Stomach (tissue), 9 donors: ENCODE data around the gene KRT7. TPM values are rescaled to one million over a fixed set of nuclear protein-coding genes. Genes with fewer than 3 reads are reported as not detected.

Experiments used
- DNase-seq, 2 donors: peaks; one replicate each; pipeline versions ENCODE4 v3.0.0 to v3.0.0-alpha.2; 2013 to 2019
- H3K27ac ChIP-seq, 5 donors: fragments of 200-600 bp in 4 of 5; sonication (generic) in 4 of 5; one replicate each; pipeline ENCODE4 v1.5.1; 2013 to 2019; ENCODE audit warnings: mild to moderate bottlenecking in 1 of 5, moderate library complexity in 1 of 5
- H3K27me3 ChIP-seq, 3 donors: fragments of 200-600 bp; sonication (generic); one replicate each; pipeline ENCODE4 v1.5.1; 2017 to 2019; ENCODE audit warnings: mixed run types in 1 of 3
- H3K36me3 ChIP-seq, 4 donors: fragments of 200-600 bp; sonication (generic); 1 replicate in 3 of 4; 2 replicates in 1 of 4; pipeline ENCODE4 v1.5.1; 2016 to 2019
- H3K4me1 ChIP-seq, 4 donors: fragments of 200-600 bp; sonication (generic); one replicate each; pipeline ENCODE4 v1.5.1; 2016 to 2019
- H3K4me3 ChIP-seq, 4 donors: fragments of 200-600 bp; sonication (generic) in 3 of 4; one replicate each; pipeline ENCODE4 v1.5.1; 2016 to 2019; ENCODE audit warnings: mild to moderate bottlenecking in 1 of 4
- H3K9me3 ChIP-seq, 4 donors: fragments of 200-600 bp; sonication (generic); one replicate each; pipeline ENCODE4 v1.5.1; 2016 to 2019
- EP300 ChIP-seq: sonication (generic); formaldehyde crosslinking; IDR thresholded peaks from one replicate; pipeline ENCODE4 v1.6.1; 2017; ENCODE audit warnings: antibody characterized with exemption
- POLR2A ChIP-seq, 4 donors: fragments of 450-650 bp; IDR thresholded peaks; one replicate each; pipeline ENCODE4 v1.6.1; 2016; ENCODE audit warnings: antibody characterized with exemption in 4 of 4, control low read depth in 2 of 4, mild to moderate bottlenecking in 1 of 4, moderate library complexity in 1 of 4
- POLR2AphosphoS5 ChIP-seq, 3 donors: sonication (generic); formaldehyde crosslinking; IDR thresholded peaks; one replicate each; pipeline ENCODE4 v1.6.1; 2016; ENCODE audit warnings: antibody characterized with exemption in 3 of 3
- WGBS, 5 donors: extraction: QIAGEN DNeasy Blood & Tissue Kit in 3 of 5; methylation state at CpG; one replicate each; pipeline versions ENCODE4 v1.1.5 to v1.1.7; 2013 to 2018; 5-methylcytosine and 5-hydroxymethylcytosine counted together
- intact Hi-C: fragments of 100-400 bp; cut with DNase I; formaldehyde crosslinking; loops from one replicate; pipeline ENCODE4 v1.15.1; 2023; ENCODE audit warnings: low total_unique reads
- polyA plus RNA-seq, 3 donors: library from polyadenylated mRNA; stranded (reverse); fragments of 200-250 nt; gene quantifications; one replicate each; pipeline ENCODE4 v1.2.3, GENCODE V29; 2013
- total RNA-seq, 5 donors: library from RNA; depleted of rRNA; stranded (reverse); fragments of >200 nt; gene quantifications; one replicate each; pipeline versions ENCODE4 v1.1.0 to v1.2.3, GENCODE V29; 2014 to 2016
- TF ChIP-seq, protein P1 (sequence below), 7 experiments: fragments of 450-650 bp in 4 of 7; fragments of 200-600 bp in 3 of 7; sonication (generic) in 3 of 7; IDR thresholded peaks; one replicate each; pipeline ENCODE4 v1.5.1; 2016 to 2019; ENCODE audit warnings: antibody characterized with exemption in 7 of 7, control low read depth in 2 of 7, mild to moderate bottlenecking in 1 of 7
- donor health status: healthy with polysubstance abuse.
- donor health status: Bipolar disorder and iron deficiency.
- donor health status: healthy.

The KRT7 gene
- total and polyA plus RNA-seq, 8 donors, result 6.4 to 214 (median 117) TPM; not detected in 2

DNA sequence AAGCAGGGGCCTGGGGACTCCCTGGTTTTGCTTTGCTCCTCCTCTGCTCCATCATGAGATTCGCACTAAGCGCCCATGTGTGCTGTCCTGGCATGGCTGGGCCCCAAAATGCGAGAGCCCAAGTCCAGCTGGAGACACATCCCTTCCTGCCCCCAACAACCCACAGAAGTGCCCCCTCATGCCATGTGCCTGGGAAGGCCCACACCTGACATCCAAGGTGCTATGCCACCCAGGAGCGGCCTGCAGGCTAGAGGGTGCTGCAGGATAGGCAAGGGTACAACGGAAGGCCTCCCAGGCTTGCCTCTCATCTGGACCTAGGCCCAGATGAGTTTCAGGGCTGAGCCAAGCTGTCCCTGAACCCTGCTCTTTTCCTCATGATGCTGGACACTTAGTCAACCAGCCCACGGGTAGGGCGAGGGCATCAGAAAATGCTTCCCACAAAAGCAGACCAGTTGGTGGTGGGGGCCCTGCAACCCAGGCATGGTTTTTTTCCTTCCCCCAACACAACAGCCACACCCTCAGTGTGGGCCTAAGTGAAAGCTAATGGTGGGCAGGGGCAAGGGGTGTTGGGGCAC is 28.0 kb upstream of the KRT7 start:
- Histone ChIP-seq H3K36me3 (no peaks in the 10 kb centered on the region), H3K4me1 (peaks cover 10 to 29% (median 13%) of the 10 kb centered on the region in 4 donors), H3K27me3 (peaks cover 0 to 20% (median 0%) of the 10 kb centered on the region in 3 donors), H3K27ac (no peak overlapping the region), H3K4me3 (no peak overlapping the region), H3K9me3 (no peaks in the 10 kb centered on the region)
- WGBS, 5 donors, result 83 to 91% (median 85%) methylated on average over 6 to 7 of the region's 7 CpGs
- intact Hi-C loops, result no loop called here
- no peak for DNase-seq
- TF ChIP-seq POLR2A (IDR thresholded peaks at IDR 0.05) (no peak), POLR2AphosphoS5 (IDR thresholded peaks at IDR 0.05) (no peak)
- TF ChIP-seq, protein P1, sequence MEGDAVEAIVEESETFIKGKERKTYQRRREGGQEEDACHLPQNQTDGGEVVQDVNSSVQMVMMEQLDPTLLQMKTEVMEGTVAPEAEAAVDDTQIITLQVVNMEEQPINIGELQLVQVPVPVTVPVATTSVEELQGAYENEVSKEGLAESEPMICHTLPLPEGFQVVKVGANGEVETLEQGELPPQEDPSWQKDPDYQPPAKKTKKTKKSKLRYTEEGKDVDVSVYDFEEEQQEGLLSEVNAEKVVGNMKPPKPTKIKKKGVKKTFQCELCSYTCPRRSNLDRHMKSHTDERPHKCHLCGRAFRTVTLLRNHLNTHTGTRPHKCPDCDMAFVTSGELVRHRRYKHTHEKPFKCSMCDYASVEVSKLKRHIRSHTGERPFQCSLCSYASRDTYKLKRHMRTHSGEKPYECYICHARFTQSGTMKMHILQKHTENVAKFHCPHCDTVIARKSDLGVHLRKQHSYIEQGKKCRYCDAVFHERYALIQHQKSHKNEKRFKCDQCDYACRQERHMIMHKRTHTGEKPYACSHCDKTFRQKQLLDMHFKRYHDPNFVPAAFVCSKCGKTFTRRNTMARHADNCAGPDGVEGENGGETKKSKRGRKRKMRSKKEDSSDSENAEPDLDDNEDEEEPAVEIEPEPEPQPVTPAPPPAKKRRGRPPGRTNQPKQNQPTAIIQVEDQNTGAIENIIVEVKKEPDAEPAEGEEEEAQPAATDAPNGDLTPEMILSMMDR (IDR thresholded peaks at IDR 0.05), result no peak

DNA sequence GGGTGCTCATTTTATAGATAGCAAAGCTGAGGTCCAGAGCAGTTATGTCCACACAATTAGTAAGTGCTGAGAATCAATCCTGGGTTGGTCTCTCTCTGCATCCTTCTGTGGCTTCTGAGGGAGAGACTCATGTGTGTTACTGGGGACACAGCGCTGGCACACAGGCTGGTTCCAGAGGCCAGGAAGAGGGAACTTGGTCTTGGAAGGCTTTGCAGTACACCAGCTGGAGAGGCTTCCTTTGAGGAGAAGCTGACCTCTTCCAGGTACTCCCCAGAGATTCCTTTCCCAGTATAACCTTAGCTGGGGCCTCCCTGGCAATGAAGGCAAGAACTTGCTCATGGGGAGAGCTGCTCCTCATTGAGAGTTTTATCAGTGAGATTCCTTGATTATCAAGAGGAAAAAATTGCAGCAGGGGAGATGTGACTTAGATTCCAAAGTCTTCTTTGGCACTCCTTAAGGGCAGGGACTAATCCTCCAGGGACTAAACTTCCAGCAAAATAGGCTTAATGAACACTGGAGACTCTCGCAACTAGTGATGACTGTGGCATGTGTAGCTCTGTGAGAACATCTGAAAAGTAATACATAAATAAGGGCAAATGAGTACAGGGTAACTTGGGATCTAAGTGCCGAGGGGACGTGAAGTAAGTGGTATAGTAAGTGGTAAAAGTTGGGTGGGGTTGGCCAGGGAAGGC is 27.3 kb upstream of the KRT7 start:
- no peak overlapping the region for H3K27ac ChIP-seq
- TF ChIP-seq POLR2AphosphoS5 (IDR thresholded peaks at IDR 0.05) (no peak), EP300 (no peak), POLR2A (IDR thresholded peaks at IDR 0.05) (no peak)
- TF ChIP-seq, protein P1 (IDR thresholded peaks at IDR 0.05), result no peak
- H3K36me3 ChIP-seq, result no peaks in the 10 kb centered on the region
- intact Hi-C loops, result no loop called here
- no peaks in the 10 kb centered on the region for H3K9me3 ChIP-seq
- H3K4me1 ChIP-seq, result peaks cover 10 to 29% (median 13%) of the 10 kb centered on the region in 4 donors
- 84 to 98% (median 90%) methylated on average over 3 to 4 of the region's 4 CpGs for WGBS, 5 donors
- DNase-seq, result no peak
- H3K4me3 ChIP-seq, result no peak overlapping the region
- peaks cover 0 to 13% (median 0%) of the 10 kb centered on the region in 3 donors for H3K27me3 ChIP-seq

DNA sequence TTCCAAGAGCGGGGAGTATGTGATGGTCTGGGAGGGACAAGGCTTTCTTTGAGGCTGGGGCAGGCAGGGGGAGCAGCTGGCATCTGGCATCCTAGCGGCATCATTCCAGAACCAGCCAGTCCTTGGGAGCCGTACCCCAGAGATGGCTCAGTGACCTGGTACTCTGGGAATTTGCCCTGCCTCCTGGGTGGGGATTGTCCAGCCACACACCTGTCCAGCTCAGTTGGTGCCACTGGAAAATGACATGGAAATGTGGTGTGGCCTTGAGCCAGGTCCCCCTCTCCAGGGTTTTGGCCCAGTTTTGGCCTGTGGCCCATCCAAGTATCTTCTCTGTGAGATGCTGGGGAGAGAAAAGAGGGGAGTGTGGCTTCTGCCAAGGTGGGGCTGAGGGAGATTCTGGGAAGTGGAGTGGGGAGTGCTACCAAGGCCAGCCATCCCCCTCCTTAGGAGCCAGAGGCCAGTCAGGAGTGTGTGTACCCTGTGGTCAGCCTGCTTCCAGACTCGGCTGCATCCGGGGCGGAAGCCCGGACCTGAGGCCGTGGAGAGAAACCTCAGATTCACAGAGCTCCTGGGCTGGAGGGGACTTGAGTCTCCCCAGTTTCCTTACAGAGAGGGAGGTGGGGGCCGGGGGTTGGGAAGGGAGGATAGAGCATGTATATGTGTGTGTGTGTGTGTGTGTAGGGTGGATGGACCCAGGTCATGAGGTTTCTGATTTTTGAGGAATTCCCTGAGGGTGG is 26.6 kb upstream of the KRT7 start:
- no peak for TF ChIP-seq POLR2A (IDR thresholded peaks at IDR 0.05)
- TF ChIP-seq EP300, result no peak

GRCh38 chr12:52207106-52207505 is 25.9 kb upstream of the KRT7 start:
- no peak for DNase-seq
- H3K27ac ChIP-seq, result peak overlapping the region in 2 of 5 donors; percentile 14 to 40
- 80 to 92% (median 85%) methylated on average over 2 of the region's 2 CpGs for WGBS, 5 donors

More for the DNA sequence above, 26.6 kb upstream of the KRT7 start:
- no peak overlapping the region for H3K27ac ChIP-seq
- WGBS, 5 donors, result 90 to 98% (median 92%) methylated on average over 8 to 9 of the region's 9 CpGs
- no peaks in the 10 kb centered on the region for H3K36me3 ChIP-seq
- no peak overlapping the region for H3K4me3 ChIP-seq
- peaks cover 0 to 7% (median 0%) of the 10 kb centered on the region in 3 donors for H3K27me3 ChIP-seq
- H3K9me3 ChIP-seq, result no peaks in the 10 kb centered on the region
- DNase-seq, result no peak
- peaks cover 10 to 29% (median 13%) of the 10 kb centered on the region in 4 donors for H3K4me1 ChIP-seq
- intact Hi-C loops, result no loop called here

More at GRCh38 chr12:52207106-52207505, 25.9 kb upstream of the KRT7 start:
- peaks cover 0 to 7% (median 0%) of the 10 kb centered on the region in 3 donors for H3K27me3 ChIP-seq
- H3K4me3 ChIP-seq, result no peak overlapping the region
- TF ChIP-seq POLR2AphosphoS5 (IDR thresholded peaks at IDR 0.05) (no peak), EP300 (no peak), POLR2A (IDR thresholded peaks at IDR 0.05) (no peak)
- TF ChIP-seq, protein P1 (IDR thresholded peaks at IDR 0.05), result no peak
- H3K4me1 ChIP-seq, result peaks cover 10 to 29% (median 13%) of the 10 kb centered on the region in 4 donors
- no peaks in the 10 kb centered on the region for H3K36me3 ChIP-seq
- intact Hi-C loops, result no loop called here
- H3K9me3 ChIP-seq, result no peaks in the 10 kb centered on the region
